Measurements from ENCODE around the gene KCMF1. TPM values are rescaled to one million over a fixed set of nuclear protein-coding genes. Genes with fewer than 3 reads are reported as not detected.

The KCMF1 gene
- total RNA-seq, 2 donors from 2014 or later, result 71.8 to 86.8 TPM

- Mint-ChIP-seq H3K4me1 (peaks cover 24% of the 10 kb centered on the region), H3K36me3 (ENCODE audit: low read depth) (peaks cover 47% of the 10 kb centered on the region), H3K27ac (no peak overlapping the region)
These were observed 6.4 kb upstream of the KCMF1 start for GRCh38 chr2:84964406-84965191.

GRCh38 chr2:84965192-84965516 lies 5.8 kb upstream of the KCMF1 start:
- Histone ChIP-seq H3K9ac (ENCODE audit: extremely low read depth, low read length, poor library complexity, severe bottlenecking) (no peak overlapping the region), H3K27ac (ENCODE audit: low read depth, low read length) (no peak overlapping the region), H3K36me3 (ENCODE audit: control insufficient read depth, insufficient read depth, low read length) (peaks cover 15% of the 10 kb centered on the region), H3K27me3 (ENCODE audit: control insufficient read depth, insufficient read depth, low read length, poor library complexity, severe bottlenecking) (no peaks in the 10 kb centered on the region), H3K4me3 (ENCODE audit: low read length) (no peak overlapping the region), H3K4me1 (ENCODE audit: control insufficient read depth, insufficient read depth, low read length) (peaks cover 2% of the 10 kb centered on the region), H3K9me3 (ENCODE audit: control insufficient read depth, low read length) (peaks cover 4% of the 10 kb centered on the region)
- no peaks in the 10 kb centered on the region for H3K9me3 Mint-ChIP-seq
- H3K4me3 Mint-ChIP-seq, result no peak overlapping the region
- H3K27ac Mint-ChIP-seq, result no peak overlapping the region
- no peak for TF ChIP-seq CTCF (conservative IDR thresholded peaks at IDR 0.05)
- H3K36me3 Mint-ChIP-seq (ENCODE audit: low read depth), result peaks cover 47% of the 10 kb centered on the region
- no peaks in the 10 kb centered on the region for H3K27me3 Mint-ChIP-seq (ENCODE audit: insufficient read depth)
- DNase-seq, result no peak
- H3K4me1 Mint-ChIP-seq, result peaks cover 18% of the 10 kb centered on the region

More at GRCh38 chr2:84964406-84965191, 6.4 kb upstream of the KCMF1 start:
- WGBS, 2 experiments (ENCODE audit: insufficient coverage in 1 of 2, insufficient read length in 1 of 2), result 97% methylated on average over 9 of the region's 9 CpGs
- H3K9ac ChIP-seq (ENCODE audit: extremely low read depth, low read length, poor library complexity, severe bottlenecking), result no peak overlapping the region
- peaks cover 15% of the 10 kb centered on the region for H3K36me3 ChIP-seq (ENCODE audit: control insufficient read depth, insufficient read depth, low read length)
- H3K27me3 ChIP-seq (ENCODE audit: control insufficient read depth, insufficient read depth, low read length, poor library complexity, severe bottlenecking), result no peaks in the 10 kb centered on the region
- Mint-ChIP-seq H3K4me3 (no peak overlapping the region), H3K27me3 (ENCODE audit: insufficient read depth) (no peaks in the 10 kb centered on the region), H3K9me3 (no peaks in the 10 kb centered on the region)
- H3K27ac ChIP-seq (ENCODE audit: low read depth, low read length), result no peak overlapping the region
- no peak for TF ChIP-seq CTCF (conservative IDR thresholded peaks at IDR 0.05)
- peaks cover 3% of the 10 kb centered on the region for H3K4me1 ChIP-seq (ENCODE audit: control insufficient read depth, insufficient read depth, low read length)
- no peak overlapping the region for H3K4me3 ChIP-seq (ENCODE audit: low read length)
- peaks cover 4% of the 10 kb centered on the region for H3K9me3 ChIP-seq (ENCODE audit: control insufficient read depth, low read length)
- no peak for DNase-seq

- 90 to 95% methylated on average over 9 of the region's 9 CpGs for WGBS, 2 experiments (ENCODE audit: insufficient coverage in 1 of 2, insufficient read length in 1 of 2)
These were observed 5.1 kb upstream of the KCMF1 start for GRCh38 chr2:84965827-84966226.

More at GRCh38 chr2:84965827-84966226, 5.1 kb upstream of the KCMF1 start:
- no peak for TF ChIP-seq CTCF (conservative IDR thresholded peaks at IDR 0.05)
- H3K27me3 ChIP-seq (ENCODE audit: control insufficient read depth, insufficient read depth, low read length, poor library complexity, severe bottlenecking), result no peaks in the 10 kb centered on the region
- H3K4me3 ChIP-seq (ENCODE audit: low read length), result no peak overlapping the region
- no peak overlapping the region for H3K27ac ChIP-seq (ENCODE audit: low read depth, low read length)
- Mint-ChIP-seq H3K9me3 (no peaks in the 10 kb centered on the region), H3K27me3 (ENCODE audit: insufficient read depth) (no peaks in the 10 kb centered on the region), H3K36me3 (ENCODE audit: low read depth) (peaks cover 47% of the 10 kb centered on the region), H3K27ac (no peak overlapping the region), H3K4me3 (no peak overlapping the region), H3K4me1 (peaks cover 15% of the 10 kb centered on the region)
- H3K4me1 ChIP-seq (ENCODE audit: control insufficient read depth, insufficient read depth, low read length), result no peaks in the 10 kb centered on the region
- peaks cover 4% of the 10 kb centered on the region for H3K9me3 ChIP-seq (ENCODE audit: control insufficient read depth, low read length)
- H3K36me3 ChIP-seq (ENCODE audit: control insufficient read depth, insufficient read depth, low read length), result peaks cover 15% of the 10 kb centered on the region
- no peak for DNase-seq
- H3K9ac ChIP-seq (ENCODE audit: extremely low read depth, low read length, poor library complexity, severe bottlenecking), result no peak overlapping the region

All from endodermal cell (in vitro differentiated cells).